ENCODE measurements around the gene PIGO.

DNA sequence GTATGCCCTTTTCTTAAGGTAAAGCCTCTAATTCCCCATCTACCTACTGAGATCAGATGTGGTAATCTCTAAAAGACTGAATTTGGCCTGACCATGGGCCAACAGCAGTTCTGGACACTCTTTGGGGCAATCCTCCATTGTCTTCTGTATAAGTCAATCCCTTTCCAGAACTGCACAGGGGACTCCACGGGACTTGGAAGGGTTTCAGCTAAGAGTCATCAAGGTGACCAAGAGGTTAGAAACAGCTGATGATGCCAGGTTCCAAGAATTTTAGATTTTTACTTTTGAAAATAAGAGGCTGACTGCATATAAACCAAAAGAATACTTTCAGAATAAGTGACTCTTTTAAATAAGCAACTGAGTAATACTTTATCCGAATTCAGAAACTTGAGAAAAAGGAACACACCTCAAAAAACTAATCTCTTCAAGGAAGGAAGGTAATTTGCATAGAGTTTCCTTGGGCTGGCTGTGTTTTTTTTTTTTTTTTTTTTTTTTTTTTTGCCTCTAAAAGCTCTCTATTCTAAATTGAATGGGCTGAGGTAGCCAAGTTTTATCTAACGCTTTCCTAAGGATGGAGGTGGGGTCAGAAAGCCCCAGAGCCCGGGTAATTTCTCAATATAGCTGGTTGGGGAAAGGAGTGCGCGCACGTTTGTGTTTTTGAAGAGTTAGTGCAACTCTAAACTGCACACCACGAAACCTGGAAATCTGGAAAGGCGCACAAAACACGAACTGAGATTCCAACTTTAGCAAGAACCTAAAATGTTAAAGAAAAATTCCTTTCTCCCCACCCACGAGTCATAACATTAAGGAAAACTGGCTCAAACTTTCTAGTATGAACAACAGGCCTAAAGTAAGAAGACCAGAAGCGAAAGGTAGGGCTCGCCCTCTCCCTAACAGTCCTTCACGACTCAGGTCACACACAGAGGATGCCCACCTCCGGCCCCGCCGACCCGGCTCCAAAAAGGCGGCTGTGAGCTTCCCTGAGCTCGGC, 25.3 kb downstream of the PIGO start:
- TF ChIP-seq CTCF (IDR thresholded peaks at IDR 0.05) (no peak), POLR2AphosphoS5 (IDR thresholded peaks at IDR 0.05) (no peak), POLR2A (IDR thresholded peaks at IDR 0.05; ENCODE audit: low read depth) (no peak), EP300 (IDR thresholded peaks at IDR 0.05) (no peak)

All from esophagus muscularis mucosa (tissue), 4 donors.